T-helper 2 cell (primary cell): ENCODE results near the gene SHCBP1L.

Source experiments
- DNase-seq, 5 experiments: peaks; one replicate each; pipeline versions ENCODE4 v3.0.0 to v3.0.0-alpha.2; 2012 to 2022
- total RNA-seq, 2 donors: gene quantifications; one replicate each; lab custom pipeline; 2026; lab: John Stamatoyannopoulos, UW

The SHCBP1L gene
- total RNA-seq: 0 reads per million in 2 donors

- DNase-seq: no peak
Measured at GRCh38 chr1:182952677-182953444, at the start of gene SHCBP1L. Gene SHCBP1L (minus strand): TSS chr1:182953166. CDS start chr1:182953133, 33 bp downstream.

GRCh38 chr1:183002267-183002666 is 49.3 kb upstream of the SHCBP1L start:
- no peak for DNase-seq

- DNase-seq: no peak
Measured at GRCh38 chr1:183000167-183000962, 47.4 kb upstream of the SHCBP1L start.

- DNase-seq: no peak
Measured at GRCh38 chr1:182998482-182998881, 45.5 kb upstream of the SHCBP1L start.

- no peak for DNase-seq
Measured at GRCh38 chr1:182996816-182997215, 43.9 kb upstream of the SHCBP1L start.

GRCh38 chr1:182995894-182996293 is 42.9 kb upstream of the SHCBP1L start:
- DNase-seq: no peak

GRCh38 chr1:182993746-182994145 is 40.8 kb upstream of the SHCBP1L start:
- no peak for DNase-seq

GRCh38 chr1:182990413-182991144 is 37.6 kb upstream of the SHCBP1L start:
- DNase-seq: no peak

GRCh38 chr1:182985876-182986275 is 32.9 kb upstream of the SHCBP1L start:
- no peak for DNase-seq

GRCh38 chr1:182984621-182985020 is 31.7 kb upstream of the SHCBP1L start:
- DNase-seq: no peak

- no peak for DNase-seq
Measured at GRCh38 chr1:182984138-182984537, 31.2 kb upstream of the SHCBP1L start.

- no peak for DNase-seq
Measured at GRCh38 chr1:182978151-182978853, 25.3 kb upstream of the SHCBP1L start.

GRCh38 chr1:182977480-182977879 is 24.5 kb upstream of the SHCBP1L start:
- no peak for DNase-seq

- DNase-seq: no peak
Measured at GRCh38 chr1:182974506-182975191, 21.7 kb upstream of the SHCBP1L start.

GRCh38 chr1:182972829-182973228 is 19.9 kb upstream of the SHCBP1L start:
- DNase-seq: no peak

- no peak for DNase-seq
Measured at GRCh38 chr1:182972231-182972630, 19.3 kb upstream of the SHCBP1L start.

- no peak for DNase-seq
Measured at GRCh38 chr1:182971219-182971618, 18.3 kb upstream of the SHCBP1L start.

- no peak for DNase-seq
Measured at GRCh38 chr1:182968836-182969734, 16.1 kb upstream of the SHCBP1L start.

- no peak for DNase-seq
Measured at GRCh38 chr1:182968151-182968741, 15.3 kb upstream of the SHCBP1L start.

GRCh38 chr1:182965861-182966260 is 12.9 kb upstream of the SHCBP1L start:
- no peak for DNase-seq
